Adrenal gland (tissue), 5 donors: ENCODE measurements around the gene KLHL22.

ENCODE experiments used
- CTCF ChIP-seq, 6 experiments: fragments of 450-650 bp in 4 of 6; fragments of 200-600 bp in 2 of 6; sonication (generic) in 1 of 6; IDR thresholded peaks; 1 replicate in 5 of 6; 2 replicates in 1 of 6; pipeline versions ENCODE4 v1.5.1 to v1.8.0; 2016 to 2021; ENCODE audit warnings: antibody characterized with exemption in 6 of 6, mild to moderate bottlenecking in 2 of 6, moderate library complexity in 1 of 6
- POLR2A ChIP-seq, 2 donors: fragments of 450-650 bp; IDR thresholded peaks; one replicate each; pipeline ENCODE4 v1.6.1; 2017; ENCODE audit warnings: antibody characterized with exemption in 2 of 2, mild to moderate bottlenecking in 2 of 2, moderate library complexity in 1 of 2
- donor health status: DM: no; HTN: no; CAD: no.

- TF ChIP-seq CTCF (IDR thresholded peaks at IDR 0.05) (no peak), POLR2A (IDR thresholded peaks at IDR 0.05) (no peak)
These were observed 49.1 kb downstream of the KLHL22 start for GRCh38 chr22:20446383-20446970.
